ENCODE measurements around the gene CHMP1B. TPM values are rescaled to one million over a fixed set of nuclear protein-coding genes. Genes with fewer than 3 reads are reported as not detected.

The CHMP1B gene
- total RNA-seq, 4 donors from 2014 or later: 61.3 to 83.2 (median 76.5) TPM

- TF ChIP-seq, protein P1, sequence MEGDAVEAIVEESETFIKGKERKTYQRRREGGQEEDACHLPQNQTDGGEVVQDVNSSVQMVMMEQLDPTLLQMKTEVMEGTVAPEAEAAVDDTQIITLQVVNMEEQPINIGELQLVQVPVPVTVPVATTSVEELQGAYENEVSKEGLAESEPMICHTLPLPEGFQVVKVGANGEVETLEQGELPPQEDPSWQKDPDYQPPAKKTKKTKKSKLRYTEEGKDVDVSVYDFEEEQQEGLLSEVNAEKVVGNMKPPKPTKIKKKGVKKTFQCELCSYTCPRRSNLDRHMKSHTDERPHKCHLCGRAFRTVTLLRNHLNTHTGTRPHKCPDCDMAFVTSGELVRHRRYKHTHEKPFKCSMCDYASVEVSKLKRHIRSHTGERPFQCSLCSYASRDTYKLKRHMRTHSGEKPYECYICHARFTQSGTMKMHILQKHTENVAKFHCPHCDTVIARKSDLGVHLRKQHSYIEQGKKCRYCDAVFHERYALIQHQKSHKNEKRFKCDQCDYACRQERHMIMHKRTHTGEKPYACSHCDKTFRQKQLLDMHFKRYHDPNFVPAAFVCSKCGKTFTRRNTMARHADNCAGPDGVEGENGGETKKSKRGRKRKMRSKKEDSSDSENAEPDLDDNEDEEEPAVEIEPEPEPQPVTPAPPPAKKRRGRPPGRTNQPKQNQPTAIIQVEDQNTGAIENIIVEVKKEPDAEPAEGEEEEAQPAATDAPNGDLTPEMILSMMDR (IDR thresholded peaks at IDR 0.05): no peak
- no peak for TF ChIP-seq POLR2A (IDR thresholded peaks at IDR 0.05)
- no peak for DNase-seq (ENCODE audit: low spot score in 2 of 2)
- H3K4me3 ChIP-seq (ENCODE audit: low read depth, poor library complexity, severe bottlenecking): no peak overlapping the region
- intact Hi-C loops (cut with DNase I; ENCODE audit: low total_unique reads): no loop called here
- WGBS, 2 donors: 79 to 85% methylated on average over 17 of the region's 17 CpGs
Measured at GRCh38 chr18:11818486-11819203, 32.6 kb upstream of the CHMP1B start.

DNA sequence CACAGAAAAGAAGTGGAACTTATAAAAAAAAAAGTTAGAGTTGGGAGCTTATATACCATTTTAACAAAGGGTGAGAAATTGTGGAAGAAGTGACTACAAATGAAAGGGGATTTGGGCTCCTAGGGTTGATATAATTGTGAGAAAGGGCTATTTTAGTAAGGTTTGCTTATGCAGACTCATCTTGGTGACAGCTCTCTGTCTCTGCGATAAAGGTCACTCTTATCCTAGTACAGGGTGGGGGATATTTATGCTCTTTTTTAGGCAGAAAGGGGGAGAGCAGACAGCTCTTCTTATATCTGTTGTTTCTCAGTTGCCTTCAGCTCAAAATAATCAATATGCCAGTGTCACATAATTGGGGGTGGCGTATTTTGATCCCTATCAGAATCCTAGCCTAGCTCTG lies 31.3 kb upstream of the CHMP1B start:
- intact Hi-C loops (cut with DNase I; ENCODE audit: low total_unique reads): no loop called here
- 97 to 98% methylated on average over 2 of the region's 2 CpGs for WGBS, 2 donors
- DNase-seq (ENCODE audit: low spot score in 2 of 2): no peak
- TF ChIP-seq, protein P1 (IDR thresholded peaks at IDR 0.05): no peak
- no peak for TF ChIP-seq POLR2A (IDR thresholded peaks at IDR 0.05)
- no peak overlapping the region for H3K4me3 ChIP-seq (ENCODE audit: low read depth, poor library complexity, severe bottlenecking)

- intact Hi-C loops (cut with DNase I; ENCODE audit: low total_unique reads): no loop called here
- DNase-seq (ENCODE audit: low spot score in 2 of 2): no peak
- 71 to 78% methylated on average over 2 of the region's 2 CpGs for WGBS, 2 donors
- H3K4me3 ChIP-seq (ENCODE audit: low read depth, poor library complexity, severe bottlenecking): no peak overlapping the region
- no peak for TF ChIP-seq POLR2A (IDR thresholded peaks at IDR 0.05)
- TF ChIP-seq, protein P1 (IDR thresholded peaks at IDR 0.05): no peak
Measured at GRCh38 chr18:11820697-11821096, 30.5 kb upstream of the CHMP1B start.

GRCh38 chr18:11821208-11821607 lies 30.0 kb upstream of the CHMP1B start:
- no peak overlapping the region for H3K4me3 ChIP-seq (ENCODE audit: low read depth, poor library complexity, severe bottlenecking)
- intact Hi-C loops (cut with DNase I; ENCODE audit: low total_unique reads): no loop called here
- WGBS, 2 donors: 92 to 93% methylated on average over 7 of the region's 7 CpGs
- TF ChIP-seq, protein P1 (IDR thresholded peaks at IDR 0.05): no peak
- no peak for TF ChIP-seq POLR2A (IDR thresholded peaks at IDR 0.05)
- no peak for DNase-seq (ENCODE audit: low spot score in 2 of 2)

- DNase-seq (ENCODE audit: low spot score in 2 of 2): no peak
- 94 to 95% methylated on average over 40 of the region's 40 CpGs for WGBS, 2 donors
- intact Hi-C loops (cut with DNase I; ENCODE audit: low total_unique reads): no loop called here
- H3K4me3 ChIP-seq (ENCODE audit: low read depth, poor library complexity, severe bottlenecking): no peak overlapping the region
- no peak for TF ChIP-seq POLR2A (IDR thresholded peaks at IDR 0.05)
- TF ChIP-seq, protein P1 (IDR thresholded peaks at IDR 0.05): no peak
Measured at GRCh38 chr18:11821643-11822237, 29.5 kb upstream of the CHMP1B start.
